ENCODE measurements around the gene PRAMEF4.
A peak's percentile ranks its signal among the peaks of the same experiment; 100 is the strongest.
"Not testable (repeated sequence)": the region's sequence is repeated elsewhere in the genome, so short reads cannot be mapped to it uniquely, and the experiment has no call there.

Gene PRAMEF4

GRCh38 chr1:12886101-12886500 is at the start of gene PRAMEF4:
PRAMEF4 (minus strand) TSS chr1:12886201; CDS start chr1:12883394, 2,807 bp downstream.
- DNase-seq (ENCODE audit: low spot score) = not testable (repeated sequence)

- DNase-seq (ENCODE audit: low spot score) = not testable (repeated sequence)
Observed at GRCh38 chr1:12924368-12924767, 38.4 kb upstream of the PRAMEF4 start.

- not testable (repeated sequence) for DNase-seq (ENCODE audit: low spot score)
Observed at GRCh38 chr1:12921749-12922148, 35.7 kb upstream of the PRAMEF4 start.

GRCh38 chr1:12916310-12916709 is 30.3 kb upstream of the PRAMEF4 start, which contains the start of gene PRAMEF7:
PRAMEF7 (plus strand) TSS chr1:12916610; CDS start chr1:12917693, 1,083 bp downstream.
- DNase-seq (ENCODE audit: low spot score) = not testable (repeated sequence)

- DNase-seq (ENCODE audit: low spot score) = not testable (repeated sequence)
Observed at GRCh38 chr1:12903793-12904572, 18.0 kb upstream of the PRAMEF4 start.

- not testable (repeated sequence) for DNase-seq (ENCODE audit: low spot score)
Observed at GRCh38 chr1:12899186-12899585, 13.2 kb upstream of the PRAMEF4 start.

GRCh38 chr1:12898170-12898569 is 12.2 kb upstream of the PRAMEF4 start, which contains the start of gene PRAMEF10:
PRAMEF10 (minus strand) TSS chr1:12898270; CDS start chr1:12895847, 2,423 bp downstream.
- not testable (repeated sequence) for DNase-seq (ENCODE audit: low spot score)

- DNase-seq (ENCODE audit: low spot score) = not testable (repeated sequence)
Observed at GRCh38 chr1:12878453-12878852, 7.5 kb downstream of the PRAMEF4 start.

GRCh38 chr1:12863131-12863880 is 22.7 kb downstream of the PRAMEF4 start:
- not testable (repeated sequence) for DNase-seq (ENCODE audit: low spot score)

- not testable (repeated sequence) for DNase-seq (ENCODE audit: low spot score)
Observed at GRCh38 chr1:12856786-12857185, 29.2 kb downstream of the PRAMEF4 start, which contains the start of gene PRAMEF2. PRAMEF2 (plus strand) TSS chr1:12857086; CDS start chr1:12859010, 1,924 bp downstream.

GRCh38 chr1:12851779-12852178 is 34.2 kb downstream of the PRAMEF4 start:
- peak; percentile 2 for DNase-seq (ENCODE audit: low spot score)

GRCh38 chr1:12848620-12849019 is 37.4 kb downstream of the PRAMEF4 start, which contains the start of gene HNRNPCL1:
HNRNPCL1 (minus strand) TSS chr1:12848720; CDS start chr1:12848289, 431 bp downstream.
- DNase-seq (ENCODE audit: low spot score) = not testable (repeated sequence)

GRCh38 chr1:12833251-12833650 is 52.8 kb downstream of the PRAMEF4 start:
- not testable (repeated sequence) for DNase-seq (ENCODE audit: low spot score)

- DNase-seq (ENCODE audit: low spot score) = not testable (repeated sequence)
Observed at GRCh38 chr1:12831310-12831709, 54.7 kb downstream of the PRAMEF4 start, which contains the start of gene PRAMEF11. PRAMEF11 (minus strand) TSS chr1:12831410; CDS start chr1:12828789, 2,621 bp downstream.
